Caco-2 (cell line): Measurements from ENCODE around the gene RFX2. TPM values are rescaled to one million over a fixed set of nuclear protein-coding genes. Genes with fewer than 3 reads are reported as not detected.

Experiments used
- BruUV-seq: library from RNA; stranded (reverse); fragments of 400-500 nt; replicated peaks from 2 replicates; lab custom pipeline; 2021; lab: Mats Ljungman, UMichigan
- CTCF ChIA-PET: fragments of 300-600 bp; sonication (Branson Sonifier 250); formaldehyde crosslinking; loops from one replicate; lab custom pipeline; 2022; ENCODE audit warnings: antibody characterized with exemption; lab: Charles Lee
- POLR2A ChIA-PET: fragments of 300-600 bp; sonication (Branson Sonifier 250); formaldehyde crosslinking; loops from one replicate; lab custom pipeline; 2022; ENCODE audit warnings: antibody characterized with exemption; lab: Charles Lee
- DNase-seq, 2 experiments: peaks; one replicate each; pipeline versions ENCODE4 v3.0.0 to v3.0.0-alpha.2; 2020 to 2022
- H3K27me3 ChIP-seq: replicated peaks from 2 replicates; pipeline ENCODE4 v1.6.0; 2011; ENCODE audit warnings: low read length; ENCODE audit not compliant: control insufficient read depth, insufficient read depth
- H3K36me3 ChIP-seq: 2 replicates; pipeline ENCODE4 v1.5.1; 2011; ENCODE audit warnings: low read length; ENCODE audit not compliant: control insufficient read depth, insufficient read depth
- H3K4me1 ChIP-seq: fragments of 250-450 bp; sonication (Bioruptor Pico); 2 replicates; pipeline ENCODE4 v1.5.1; 2020; ENCODE audit warnings: mild to moderate bottlenecking
- H3K4me3 ChIP-seq: 2 replicates; pipeline ENCODE4 v1.5.1; 2011; ENCODE audit warnings: low read depth, mild to moderate bottlenecking, control low read depth, low read length
- H3K9me3 ChIP-seq: fragments of 250-450 bp; sonication (Bioruptor Pico); 2 replicates; pipeline ENCODE4 v1.5.1; 2020; ENCODE audit warnings: mild to moderate bottlenecking, moderate library complexity
- H3K27ac Mint-ChIP-seq: one replicate; pipeline ENCODE4 v1.8.0; 2022; ENCODE audit warnings: mixed read lengths; ENCODE audit not compliant: unreplicated experiment
- H3K27me3 Mint-ChIP-seq: one replicate; pipeline ENCODE4 v1.8.0; 2022; ENCODE audit warnings: mixed read lengths; ENCODE audit not compliant: insufficient read depth, unreplicated experiment
- H3K36me3 Mint-ChIP-seq: one replicate; pipeline ENCODE4 v1.8.0; 2022; ENCODE audit warnings: mild to moderate bottlenecking, mixed read lengths; ENCODE audit not compliant: insufficient read depth, unreplicated experiment
- H3K4me1 Mint-ChIP-seq: one replicate; pipeline ENCODE4 v1.8.0; 2022; ENCODE audit warnings: low read depth, mixed read lengths; ENCODE audit not compliant: unreplicated experiment
- H3K4me3 Mint-ChIP-seq: one replicate; pipeline ENCODE4 v1.8.0; 2022; ENCODE audit warnings: mild to moderate bottlenecking, moderate library complexity, mixed read lengths; ENCODE audit not compliant: unreplicated experiment
- H3K9me3 Mint-ChIP-seq: one replicate; pipeline ENCODE4 v1.8.0; 2022; ENCODE audit warnings: mixed read lengths; ENCODE audit not compliant: unreplicated experiment
- intact Hi-C: fragments of 100-400 bp; cut with micrococcal nuclease; formaldehyde crosslinking; loops from one replicate; pipeline ENCODE4 v1.10.0; 2022; ENCODE audit not compliant: unreplicated experiment
- total RNA-seq: library from RNA; stranded (reverse); gene quantifications from 2 replicates; pipeline ENCODE4 v1.2.3, GENCODE V29; 2022
- TF ChIP-seq, protein P1 (sequence below), 2 experiments: fragments of 200-600 bp in 1 of 2; IDR thresholded peaks; 1 replicate in 1 of 2; 2 replicates in 1 of 2; pipeline versions ENCODE4 v1.5.1 to v1.8.0; 2011 to 2022; ENCODE audit warnings: antibody characterized with exemption in 1 of 2, control low read depth in 1 of 2, inconsistent platforms in 1 of 2, low read depth in 1 of 2, low read length in 1 of 2, mild to moderate bottlenecking in 1 of 2, moderate library complexity in 1 of 2; ENCODE audit not compliant: insufficient read depth in 1 of 2, severe bottlenecking in 1 of 2, unreplicated experiment in 1 of 2

Gene RFX2
- total RNA-seq, 1 experiment from 2014 or later = 9.3 TPM

DNA sequence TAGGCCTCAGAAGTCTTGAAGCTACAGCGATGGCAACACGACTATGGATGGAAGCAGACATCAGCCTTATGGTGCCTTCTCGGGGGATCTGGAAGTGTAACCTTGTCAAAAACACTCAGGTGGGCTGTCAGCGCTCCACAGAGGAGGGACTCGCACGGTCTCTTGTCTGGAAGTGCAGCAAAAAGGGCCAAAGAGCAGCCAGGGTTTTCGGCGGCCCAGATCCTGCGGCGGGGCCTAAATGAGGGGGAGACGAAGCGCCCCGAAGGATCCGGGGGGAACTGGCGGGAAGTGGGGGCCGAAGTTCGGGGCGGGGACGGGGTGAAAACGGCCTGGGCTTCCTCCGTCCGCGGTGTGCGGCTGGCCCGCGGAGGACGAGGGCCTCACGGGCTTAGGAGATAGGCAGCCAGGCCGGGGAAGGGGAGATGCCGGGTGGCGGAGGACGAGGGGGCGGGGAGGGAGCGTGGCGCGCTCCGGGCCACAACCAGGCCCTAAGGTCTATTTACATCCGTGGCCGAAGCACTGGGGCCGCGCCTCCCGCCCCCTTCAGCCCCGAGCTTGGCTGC is 133.0 kb downstream of the RFX2 start:
- Mint-ChIP-seq H3K27ac (peak overlapping the region; percentile 91), H3K9me3 (no peaks in the 10 kb centered on the region), H3K36me3 (peaks cover 31% of the 10 kb centered on the region), H3K4me1 (peaks cover 19% of the 10 kb centered on the region), H3K27me3 (no peaks in the 10 kb centered on the region), H3K4me3 (peak overlapping the region; percentile 98)
- no peaks in the 10 kb centered on the region for H3K27me3 ChIP-seq
- intact Hi-C loops = loop anchor here (5.0 kb wide), 1 partner anchor 450 kb away; no protein-coding TSS in a partner anchor
- ChIA-PET CTCF (interaction anchor here (0.6 to 1.0 kb wide), 5 partner anchors 9 to 73 kb away, joined by 3 to 5 read pairs (median 3); no protein-coding TSS in a partner anchor), POLR2A (interaction anchor here (0.6 kb wide), 1 partner anchor 10 kb away, joined by 3 read pairs; no protein-coding TSS in a partner anchor)
- TF ChIP-seq, protein P1, sequence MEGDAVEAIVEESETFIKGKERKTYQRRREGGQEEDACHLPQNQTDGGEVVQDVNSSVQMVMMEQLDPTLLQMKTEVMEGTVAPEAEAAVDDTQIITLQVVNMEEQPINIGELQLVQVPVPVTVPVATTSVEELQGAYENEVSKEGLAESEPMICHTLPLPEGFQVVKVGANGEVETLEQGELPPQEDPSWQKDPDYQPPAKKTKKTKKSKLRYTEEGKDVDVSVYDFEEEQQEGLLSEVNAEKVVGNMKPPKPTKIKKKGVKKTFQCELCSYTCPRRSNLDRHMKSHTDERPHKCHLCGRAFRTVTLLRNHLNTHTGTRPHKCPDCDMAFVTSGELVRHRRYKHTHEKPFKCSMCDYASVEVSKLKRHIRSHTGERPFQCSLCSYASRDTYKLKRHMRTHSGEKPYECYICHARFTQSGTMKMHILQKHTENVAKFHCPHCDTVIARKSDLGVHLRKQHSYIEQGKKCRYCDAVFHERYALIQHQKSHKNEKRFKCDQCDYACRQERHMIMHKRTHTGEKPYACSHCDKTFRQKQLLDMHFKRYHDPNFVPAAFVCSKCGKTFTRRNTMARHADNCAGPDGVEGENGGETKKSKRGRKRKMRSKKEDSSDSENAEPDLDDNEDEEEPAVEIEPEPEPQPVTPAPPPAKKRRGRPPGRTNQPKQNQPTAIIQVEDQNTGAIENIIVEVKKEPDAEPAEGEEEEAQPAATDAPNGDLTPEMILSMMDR (IDR thresholded peaks at IDR 0.05; ENCODE audit: insufficient read depth in 1 of 2, low read depth in 1 of 2, low read length in 1 of 2, severe bottlenecking in 1 of 2, unreplicated experiment in 1 of 2) = no peak
- H3K36me3 ChIP-seq = no peaks in the 10 kb centered on the region; the same call in 1 of the 2 replicates
- no peak for DNase-seq
- peak overlapping the region; percentile 95 for H3K4me3 ChIP-seq
- H3K4me1 ChIP-seq = peaks cover 23% of the 10 kb centered on the region
- no peaks in the 10 kb centered on the region for H3K9me3 ChIP-seq
- BruUV-seq = no TSS peak

DNA sequence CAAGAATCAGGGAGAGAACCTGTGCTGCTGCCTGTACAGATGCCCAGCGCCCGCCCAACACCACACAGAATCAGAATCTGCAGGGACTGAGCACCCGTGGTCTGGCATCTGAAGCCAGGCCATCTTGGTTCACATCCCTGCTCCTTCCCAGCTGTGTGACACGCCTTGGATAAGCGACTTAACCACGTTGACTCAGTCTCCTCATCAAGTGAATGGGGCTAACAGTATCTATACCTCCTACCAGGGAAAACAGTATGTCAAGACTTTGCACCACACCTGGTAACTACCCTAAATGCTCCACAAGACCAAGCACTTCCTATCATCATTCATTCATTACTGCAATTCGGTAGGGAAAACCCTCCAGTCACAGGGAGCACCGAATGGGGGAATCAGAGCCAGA is 133.5 kb downstream of the RFX2 start:
- no peaks in the 10 kb centered on the region for H3K27me3 Mint-ChIP-seq
- peaks cover 31% of the 10 kb centered on the region for H3K36me3 Mint-ChIP-seq
- peak overlapping the region; percentile 91 for H3K27ac Mint-ChIP-seq
- peaks cover 23% of the 10 kb centered on the region for H3K4me1 ChIP-seq
- peak overlapping the region; percentile 98 for H3K4me3 Mint-ChIP-seq
- H3K4me1 Mint-ChIP-seq = peaks cover 19% of the 10 kb centered on the region
- TF ChIP-seq, protein P1 (IDR thresholded peaks at IDR 0.05; ENCODE audit: insufficient read depth in 1 of 2, low read depth in 1 of 2, low read length in 1 of 2, severe bottlenecking in 1 of 2, unreplicated experiment in 1 of 2) = no peak
- H3K36me3 ChIP-seq = no peaks in the 10 kb centered on the region; the same call in 1 of the 2 replicates
- no peaks in the 10 kb centered on the region for H3K9me3 ChIP-seq
- H3K4me3 ChIP-seq = peak overlapping the region; percentile 95
- DNase-seq = no peak
- CTCF ChIA-PET = interaction anchor here (0.7 kb wide), 1 partner anchor 73 kb away, joined by 3 read pairs; no protein-coding TSS in a partner anchor
- intact Hi-C loops = loop anchor here (5.0 kb wide), 1 partner anchor 451 kb away; no protein-coding TSS in a partner anchor
- H3K27me3 ChIP-seq = no peaks in the 10 kb centered on the region
- no peaks in the 10 kb centered on the region for H3K9me3 Mint-ChIP-seq
- BruUV-seq = no TSS peak
- POLR2A ChIA-PET = interaction anchor here (0.6 kb wide), 1 partner anchor 11 kb away, joined by 3 read pairs; no protein-coding TSS in a partner anchor

DNA sequence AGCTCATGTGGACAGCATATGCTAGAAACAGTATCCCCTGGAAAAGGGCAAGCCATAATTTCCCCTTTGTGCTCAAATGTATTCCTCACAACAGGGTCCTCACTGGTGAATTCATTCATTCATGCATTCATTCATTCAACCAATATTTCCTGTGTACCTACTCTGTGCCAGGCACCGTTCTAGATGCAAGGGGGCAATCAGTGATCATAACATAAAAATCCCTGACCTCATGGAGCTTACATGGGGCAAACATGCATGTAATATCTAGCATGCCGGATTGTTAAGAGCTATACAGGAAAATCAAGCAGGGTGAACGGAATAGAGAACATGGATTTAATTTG is 134.9 kb downstream of the RFX2 start:
- peak overlapping the region; percentile 27 for H3K27ac Mint-ChIP-seq

More for the DNA sequence above, 134.9 kb downstream of the RFX2 start:
- Mint-ChIP-seq H3K4me3 (peak overlapping the region; percentile 98), H3K9me3 (no peaks in the 10 kb centered on the region), H3K36me3 (peaks cover 31% of the 10 kb centered on the region), H3K4me1 (peaks cover 19% of the 10 kb centered on the region), H3K27me3 (no peaks in the 10 kb centered on the region)
- CTCF ChIA-PET = no interaction called here
- H3K9me3 ChIP-seq = no peaks in the 10 kb centered on the region
- TF ChIP-seq, protein P1 (IDR thresholded peaks at IDR 0.05; ENCODE audit: insufficient read depth in 1 of 2, low read depth in 1 of 2, low read length in 1 of 2, severe bottlenecking in 1 of 2, unreplicated experiment in 1 of 2) = no peak
- no peaks in the 10 kb centered on the region; the same call in 1 of the 2 replicates for H3K36me3 ChIP-seq
- POLR2A ChIA-PET = no interaction called here
- intact Hi-C loops = loop anchor here (5.0 kb wide), 1 partner anchor 452 kb away; no protein-coding TSS in a partner anchor
- no peaks in the 10 kb centered on the region for H3K27me3 ChIP-seq
- peaks cover 23% of the 10 kb centered on the region for H3K4me1 ChIP-seq
- BruUV-seq = TSS peak; percentile 18
- DNase-seq = no peak
- H3K4me3 ChIP-seq = no peak overlapping the region
